GM19467 (cell line): Measurements from ENCODE around the gene PPP5C.
"Not testable (repeated sequence)": the region's sequence is repeated elsewhere in the genome, so short reads cannot be mapped to it uniquely, and the experiment has no call there.

ENCODE experiments used
- ATAC-seq: cut with Tn5 transposase; IDR thresholded peaks from one replicate; pipeline ENCODE4 v1.9.1; 2021; ENCODE audit warnings: mild to moderate bottlenecking, moderate library complexity; ENCODE audit not compliant: unreplicated experiment

The PPP5C gene

DNA sequence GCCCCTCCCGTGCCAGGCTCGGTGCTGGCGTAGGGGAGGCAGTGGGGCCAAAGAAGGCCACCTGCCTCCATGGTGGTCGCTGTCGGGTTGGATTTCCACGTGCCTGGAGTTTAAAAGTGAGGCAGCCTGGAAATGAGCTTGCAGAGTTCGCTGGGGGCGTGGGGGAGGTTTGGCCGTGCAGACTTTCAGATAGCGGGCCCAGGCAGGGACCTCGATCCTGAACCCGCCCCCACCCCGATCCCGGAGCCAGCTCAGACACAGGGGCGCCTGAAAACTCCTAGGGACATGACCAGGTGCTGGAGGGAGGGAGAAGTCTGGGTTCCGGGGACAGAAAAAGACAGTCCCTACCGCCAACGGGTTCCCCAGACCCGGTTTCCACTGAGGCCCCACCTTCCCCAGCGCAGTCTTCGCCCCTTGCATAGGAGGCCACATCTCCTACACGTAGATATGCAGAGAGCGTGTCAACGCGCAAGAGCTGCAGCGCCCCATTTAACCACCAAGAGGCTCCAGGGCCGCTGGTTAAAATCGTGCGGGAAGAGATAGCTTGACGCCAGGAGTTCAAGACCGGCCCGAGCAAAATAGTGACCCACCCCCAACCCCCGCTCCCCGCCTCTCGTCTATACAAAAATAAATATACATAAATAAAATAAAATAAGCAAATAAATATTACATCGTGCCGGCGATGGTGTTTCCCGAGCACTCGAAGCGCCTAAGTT lies 58.0 kb downstream of the PPP5C start:
- ATAC-seq = no peak

DNA sequence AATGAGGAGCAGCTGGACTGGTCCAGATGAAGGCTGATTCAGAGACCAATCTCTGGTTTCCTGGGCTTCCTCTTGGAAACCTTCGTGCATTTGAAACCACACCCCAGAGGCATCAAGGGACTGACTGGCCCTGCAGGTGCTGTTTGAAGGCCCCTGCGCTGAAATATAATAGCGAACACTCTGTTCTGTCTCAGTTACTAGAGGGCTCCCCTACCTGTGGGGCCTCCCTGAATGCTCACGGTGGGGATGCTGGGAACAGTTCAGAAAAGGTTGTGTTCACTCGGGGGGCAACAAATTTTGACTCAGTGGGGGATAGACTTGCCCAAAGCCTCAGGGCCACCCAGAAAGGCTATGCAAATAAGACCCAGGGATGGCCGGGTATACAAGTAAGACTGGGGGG lies 60.1 kb downstream of the PPP5C start:
- no peak for ATAC-seq

DNA sequence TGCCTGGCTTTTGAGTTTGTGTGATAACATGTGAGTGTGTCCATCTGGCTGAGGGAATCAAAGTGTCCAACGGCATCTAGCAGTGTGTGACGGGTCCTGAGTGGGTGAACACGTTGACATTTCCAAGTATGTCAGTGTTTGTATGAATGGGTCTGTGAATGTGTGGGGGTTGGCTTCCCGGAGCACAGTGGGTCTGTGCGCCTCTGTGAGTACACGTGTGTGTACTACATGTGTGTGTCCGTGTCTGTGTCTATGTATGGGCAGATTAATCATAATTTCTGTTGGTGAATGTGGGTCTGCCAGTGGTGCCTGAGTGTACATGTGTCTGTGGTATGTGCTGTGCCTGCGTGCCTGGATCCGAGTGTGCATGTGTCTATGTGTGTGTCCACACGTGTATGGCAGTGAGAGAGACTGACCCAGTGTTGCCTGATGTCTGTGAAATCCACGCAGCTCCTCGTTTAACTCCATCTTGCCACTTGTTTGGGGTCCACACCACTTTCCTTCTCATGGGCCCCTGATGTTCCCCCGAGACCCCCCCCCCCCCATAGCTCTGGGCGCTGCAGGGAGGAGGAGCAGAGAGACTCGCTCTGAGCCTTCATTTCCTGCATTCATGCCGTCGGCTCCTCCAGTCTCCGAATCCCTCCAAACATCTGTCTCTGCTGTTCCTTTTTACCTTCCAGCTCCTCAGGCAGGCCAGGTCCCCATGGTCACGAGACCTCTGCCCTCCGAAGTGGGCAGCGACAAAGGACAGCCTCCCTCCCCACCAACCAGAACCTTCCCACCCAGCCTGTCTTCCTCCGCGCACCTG lies 61.2 kb downstream of the PPP5C start:
- ATAC-seq = no peak

DNA sequence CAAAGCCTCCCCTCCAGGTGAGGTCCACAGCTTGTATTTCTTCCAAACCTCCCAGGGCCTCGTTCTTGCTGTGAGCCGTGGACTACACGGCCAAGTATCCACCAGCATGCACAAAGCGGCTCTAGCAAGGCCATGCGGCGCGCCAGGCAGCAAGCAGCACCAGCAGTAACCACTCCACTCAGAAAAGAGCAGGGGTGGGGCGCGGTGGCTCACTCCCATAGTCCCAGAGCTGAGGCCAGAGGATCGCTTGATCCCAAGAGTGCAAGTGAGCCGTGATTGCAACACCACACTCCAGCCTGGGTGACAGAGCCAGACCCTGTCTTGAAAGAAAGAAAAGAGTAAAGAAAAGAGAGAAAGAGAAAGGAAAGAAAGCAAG lies 61.8 kb downstream of the PPP5C start:
- ATAC-seq = no peak

DNA sequence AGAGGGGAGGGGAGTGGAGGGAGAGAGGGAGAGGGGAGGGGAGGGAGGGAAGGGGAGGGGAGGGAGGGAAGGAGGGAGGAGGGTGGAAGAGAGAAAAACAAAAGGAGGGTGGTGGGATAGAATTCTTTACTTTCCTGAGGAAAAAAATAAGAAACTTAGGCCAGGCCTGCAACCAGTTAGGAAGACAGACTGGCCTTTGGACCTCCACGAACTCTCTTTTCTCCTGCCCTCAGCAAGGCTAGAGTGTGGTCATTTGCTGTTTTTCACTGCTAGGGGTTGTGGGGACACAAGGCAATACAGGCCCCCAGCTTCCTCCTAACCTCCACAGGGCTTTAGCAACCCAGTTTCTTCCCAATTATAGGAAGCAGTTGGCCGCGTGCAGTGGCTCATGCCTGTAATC lies 62.3 kb downstream of the PPP5C start:
- ATAC-seq = no peak

DNA sequence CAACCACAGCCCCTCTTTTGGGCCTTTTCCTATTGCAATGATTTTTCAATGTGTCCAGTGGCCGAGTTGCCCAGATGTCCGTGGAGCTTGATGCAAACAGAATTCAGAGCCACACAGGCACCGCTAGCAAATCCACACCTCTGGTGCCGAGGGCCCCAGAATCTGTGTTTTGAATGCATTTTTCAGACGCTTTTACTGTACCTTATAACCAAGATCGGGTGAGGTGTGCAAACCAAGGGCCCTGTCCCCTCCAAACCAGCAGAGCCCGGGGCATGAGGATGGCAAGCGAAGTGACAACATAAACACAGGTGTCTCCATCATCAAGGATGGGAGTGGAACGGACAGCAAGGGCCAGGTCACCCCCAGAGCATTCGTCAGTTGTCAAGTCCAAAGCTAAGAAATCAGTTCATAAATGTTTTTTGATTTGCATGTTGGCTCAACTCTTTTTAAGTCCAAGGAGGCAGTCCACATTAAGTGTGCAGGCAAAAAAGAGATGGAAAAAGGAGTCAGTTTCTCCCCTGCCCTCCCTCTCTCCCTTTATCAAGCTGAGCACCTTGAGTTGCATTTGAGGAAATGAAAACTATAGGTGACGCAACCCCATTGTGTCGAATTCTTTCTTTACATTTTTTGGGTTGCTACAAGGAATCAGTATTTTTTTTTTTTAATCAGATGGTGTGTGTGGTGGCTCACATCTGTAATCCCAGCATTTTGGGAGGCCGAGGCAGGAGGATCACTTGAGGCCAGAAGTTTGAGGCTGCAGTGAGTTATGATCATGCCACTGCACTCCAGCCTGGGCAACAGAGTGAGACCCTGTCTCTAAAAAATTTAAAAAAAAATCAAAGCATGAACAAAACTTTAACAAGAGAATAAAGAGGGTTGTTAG lies 63.6 kb downstream of the PPP5C start:
- ATAC-seq = no peak

DNA sequence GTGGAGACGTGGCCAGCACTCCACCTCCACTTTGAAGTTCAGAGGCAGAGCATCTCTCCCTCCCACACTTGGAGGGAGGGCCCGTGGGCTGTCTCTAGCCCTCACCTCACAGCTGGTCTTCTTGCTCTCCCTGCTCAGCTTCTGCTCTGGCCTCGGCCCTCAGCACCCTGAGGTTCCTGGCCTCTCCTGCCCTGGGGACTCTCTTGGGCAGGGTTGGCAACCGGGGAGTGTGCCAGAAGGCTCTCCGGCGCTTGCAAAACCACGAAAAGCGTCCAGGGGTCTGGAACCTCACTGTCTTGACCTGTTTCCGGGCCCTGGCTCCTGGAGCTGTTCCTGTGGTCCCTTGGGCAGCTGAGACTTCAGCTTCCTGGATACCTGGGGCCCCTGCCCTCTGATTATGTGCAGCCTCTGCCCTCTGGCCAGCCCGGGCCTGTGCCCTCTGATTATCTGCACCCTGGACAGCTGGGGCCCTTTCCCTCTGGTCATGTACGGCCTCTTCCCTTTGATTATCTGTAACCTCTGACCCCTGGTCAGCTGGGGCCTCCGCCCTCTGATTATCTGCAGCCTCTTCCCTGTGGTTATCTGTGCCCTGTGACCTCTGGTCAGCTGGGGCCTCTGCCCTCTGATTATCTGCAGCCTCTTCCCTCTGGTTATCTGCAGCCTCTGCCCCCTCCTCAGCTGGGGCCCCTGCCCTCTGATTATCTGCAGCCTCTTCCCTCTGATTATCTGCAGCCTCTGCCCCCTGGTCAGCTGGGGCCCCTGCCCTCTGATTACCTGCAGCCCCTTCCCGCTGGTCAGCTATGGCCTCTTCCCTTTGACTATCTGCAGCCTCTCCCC lies 64.4 kb downstream of the PPP5C start:
- ATAC-seq = no peak

DNA sequence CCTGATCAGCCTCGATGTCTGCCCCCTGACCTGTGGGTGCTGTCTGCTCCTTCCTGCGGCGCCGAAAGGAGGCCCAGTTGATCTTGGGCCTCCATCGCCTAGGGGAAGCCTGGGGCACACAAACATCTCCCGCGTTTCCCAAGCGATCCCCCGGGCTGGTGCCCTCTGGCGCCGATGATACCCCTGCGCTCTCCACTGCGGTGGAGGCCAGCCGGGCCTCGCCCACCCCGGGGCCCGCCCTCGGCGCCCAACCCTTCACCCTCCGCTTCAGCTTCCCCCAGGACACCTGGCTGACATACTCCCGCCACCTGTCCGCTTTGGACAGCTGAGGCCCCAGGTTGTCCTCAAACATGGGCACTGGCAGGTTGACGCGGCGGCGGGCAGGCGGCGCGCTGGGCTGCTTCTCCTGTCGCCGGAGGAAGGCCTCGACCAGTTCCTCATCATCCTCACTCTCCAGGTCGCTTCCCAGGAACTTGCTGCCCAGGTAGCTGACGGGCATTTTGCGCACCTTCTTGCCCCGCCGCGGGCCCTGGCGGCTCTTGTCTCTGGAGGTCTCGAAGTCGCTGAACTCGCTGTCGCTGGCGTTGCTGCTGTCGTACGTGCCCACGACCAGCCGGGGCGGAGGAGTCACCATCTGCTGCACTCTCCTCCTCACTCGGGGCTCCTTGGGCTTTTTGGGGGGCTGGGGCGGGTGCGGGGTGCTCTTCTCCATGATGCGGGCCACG lies 65.2 kb downstream of the PPP5C start:
- no peak for ATAC-seq

DNA sequence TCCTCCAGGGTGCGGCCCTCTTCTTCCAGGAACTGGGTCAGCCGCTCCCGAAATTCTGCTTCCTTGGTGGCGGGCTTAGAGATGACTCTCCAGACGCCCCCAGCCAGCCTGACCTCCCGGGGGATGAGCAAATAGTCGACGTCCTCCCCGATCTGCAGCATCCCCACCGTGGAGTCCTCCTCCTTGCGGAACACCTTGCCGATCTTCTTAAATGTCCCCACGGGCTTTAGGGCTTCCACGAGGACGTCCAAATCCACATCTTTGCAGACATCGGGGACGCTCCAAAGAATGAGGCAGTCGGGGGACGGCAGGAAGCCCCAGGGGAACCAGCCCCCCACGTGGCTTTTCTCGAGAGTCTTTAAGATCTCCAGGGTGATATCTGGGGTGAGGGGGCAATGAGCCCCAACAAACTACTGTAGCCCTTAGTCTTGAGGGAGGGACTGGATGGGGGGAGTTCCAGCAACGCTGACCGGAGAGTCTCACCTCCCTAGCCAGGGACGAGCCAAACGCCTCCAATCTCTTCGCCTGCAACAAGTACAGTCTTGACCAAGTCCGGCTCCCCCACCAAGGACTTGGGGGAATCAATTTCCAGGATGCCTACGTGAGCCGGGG lies 65.9 kb downstream of the PPP5C start:
- ATAC-seq = no peak

DNA sequence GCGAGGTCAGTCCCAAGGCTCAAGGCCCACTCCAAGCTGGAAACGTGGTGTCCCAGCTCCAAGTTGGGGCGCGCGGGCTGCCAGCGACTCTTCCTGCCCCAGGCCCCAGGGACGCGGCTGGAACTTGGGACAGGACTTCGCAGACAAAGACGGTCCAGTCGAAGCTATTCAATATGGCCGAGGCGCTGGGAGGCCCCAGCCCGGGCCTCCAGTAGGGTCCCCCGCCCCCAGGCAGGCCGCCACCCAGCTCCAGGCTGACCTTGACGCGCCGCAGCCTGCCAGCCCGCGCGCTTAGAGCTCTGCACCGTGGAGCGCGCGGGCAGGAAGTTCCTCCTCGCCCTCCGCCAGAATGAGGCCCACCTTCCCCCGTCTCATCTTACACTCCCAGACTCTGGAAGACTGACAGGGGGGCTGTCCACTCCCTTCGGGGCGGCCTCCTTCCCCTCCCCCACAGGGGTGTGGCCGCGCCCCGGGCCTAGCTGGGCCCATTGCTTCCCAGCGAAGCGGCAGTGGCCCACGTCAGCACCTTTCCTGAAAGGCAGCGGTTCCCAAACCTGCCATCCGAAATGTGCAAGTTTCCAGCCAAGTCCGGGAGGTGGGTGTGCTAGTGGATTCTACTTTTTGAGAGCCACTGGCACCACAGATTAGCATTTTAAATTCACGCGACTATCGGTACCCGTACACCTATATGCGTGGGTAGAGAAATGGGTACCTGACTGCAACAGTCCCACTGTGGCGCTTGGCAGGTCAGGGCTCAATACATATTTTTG lies 66.6 kb downstream of the PPP5C start, which contains the start of gene CCDC8:
TSS of gene CCDC8 (minus strand) at position 303 of the 770 bp plus-strand sequence. CDS start 754 bp downstream, outside the sequence.
- no peak for ATAC-seq

DNA sequence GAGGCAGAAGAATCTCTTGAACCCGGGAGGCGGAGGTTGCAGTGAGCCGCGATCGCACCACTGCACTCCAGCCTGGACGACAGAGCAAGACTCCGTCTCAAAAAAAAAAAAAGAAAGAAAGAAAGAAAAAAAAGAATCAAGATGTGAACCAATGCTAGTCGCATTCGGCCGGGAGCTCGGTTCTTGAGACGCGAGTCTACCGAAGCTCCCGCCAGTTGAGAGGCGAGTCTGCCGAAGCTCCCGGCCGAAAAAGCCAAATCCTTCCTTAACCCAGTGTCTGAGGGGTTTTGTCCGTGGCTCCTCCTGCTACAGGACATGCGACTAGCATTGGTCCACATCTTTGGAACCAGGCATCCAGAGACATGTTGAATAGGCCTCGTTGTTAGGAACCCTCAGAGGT lies 68.0 kb downstream of the PPP5C start:
- ATAC-seq = not testable (repeated sequence)

DNA sequence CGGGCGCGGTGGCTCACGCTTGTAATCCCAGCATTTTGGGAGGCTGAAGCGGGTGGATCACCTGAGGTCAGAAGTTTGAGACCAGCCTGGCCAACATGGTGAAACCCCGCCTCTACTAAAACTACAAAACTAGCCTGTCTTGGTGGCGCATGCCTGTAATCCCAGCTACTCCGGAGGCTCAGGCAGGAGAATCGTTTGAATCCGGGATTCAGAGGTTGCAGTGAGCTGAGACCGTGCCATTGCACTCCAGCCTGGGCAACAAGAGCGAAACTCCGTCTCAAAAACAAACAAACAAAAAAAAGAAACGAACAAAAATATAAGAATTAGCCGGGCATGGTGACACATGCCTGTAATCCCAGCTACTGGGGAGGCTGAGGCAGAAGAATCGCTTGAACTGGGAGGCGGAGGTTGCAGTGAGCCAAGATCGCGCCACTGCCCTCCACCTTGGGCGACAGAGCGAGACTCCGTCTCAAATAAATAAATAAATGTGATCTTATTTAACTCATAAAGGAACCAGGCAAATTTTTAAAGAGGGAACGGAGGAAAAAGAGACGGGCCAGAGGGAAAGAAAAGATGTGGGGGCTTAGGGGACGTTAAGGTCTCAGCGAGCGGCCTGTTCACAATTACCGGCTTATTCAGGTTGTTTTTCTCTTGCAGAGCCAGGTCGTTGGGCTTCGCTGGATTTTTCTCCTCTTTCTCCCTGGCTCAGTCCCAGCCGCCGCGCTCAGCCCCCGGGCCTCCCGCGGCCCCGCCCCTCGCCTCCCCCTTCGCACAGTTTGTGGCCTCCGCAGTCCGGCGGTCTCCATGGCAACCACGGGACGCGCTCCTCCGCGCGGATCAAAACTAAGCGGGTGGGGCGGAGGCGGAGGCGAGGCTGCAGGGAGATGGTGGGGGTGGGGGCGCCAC lies 69.2 kb downstream of the PPP5C start:
- ATAC-seq = not testable (repeated sequence)

DNA sequence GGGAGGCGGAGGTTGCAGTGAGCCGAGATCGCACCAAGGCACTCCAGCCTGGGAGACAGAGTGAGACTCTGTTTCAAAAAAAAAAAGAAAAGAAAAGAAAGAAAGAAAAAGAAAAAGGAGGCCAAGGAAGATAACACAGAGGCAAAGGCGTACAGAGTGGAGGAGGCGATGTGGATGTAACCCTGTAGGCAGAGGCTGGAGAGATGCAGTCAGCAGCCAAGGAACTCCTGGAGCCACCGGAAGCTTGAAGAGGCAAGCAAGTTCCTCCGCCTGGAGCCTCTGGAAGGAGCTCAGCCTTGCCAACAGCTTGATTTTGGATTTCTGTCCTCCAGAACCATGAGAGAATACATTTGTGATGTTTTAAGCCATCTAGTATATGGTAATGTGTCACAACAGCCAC lies 73.2 kb downstream of the PPP5C start:
- no peak for ATAC-seq

DNA sequence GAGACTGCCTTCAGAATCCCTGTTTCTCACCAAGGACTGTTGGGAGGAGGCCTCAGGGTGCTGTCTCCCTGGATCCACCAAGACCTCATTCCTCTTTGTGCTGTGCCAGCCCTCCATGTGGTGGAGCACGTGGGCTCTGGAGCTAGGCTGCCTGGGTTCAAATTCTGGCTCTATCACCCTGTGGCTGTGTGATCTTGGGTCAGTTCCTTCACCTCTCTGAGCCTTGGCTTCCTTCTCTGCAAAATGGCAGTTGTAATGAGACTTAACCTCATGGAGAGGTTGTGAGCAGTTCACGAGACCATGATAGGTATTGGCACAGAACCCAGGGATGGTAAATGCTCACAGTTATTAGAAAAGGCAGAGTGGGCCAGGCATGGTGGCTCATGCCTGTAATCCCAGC lies 75.5 kb downstream of the PPP5C start:
- no peak for ATAC-seq

DNA sequence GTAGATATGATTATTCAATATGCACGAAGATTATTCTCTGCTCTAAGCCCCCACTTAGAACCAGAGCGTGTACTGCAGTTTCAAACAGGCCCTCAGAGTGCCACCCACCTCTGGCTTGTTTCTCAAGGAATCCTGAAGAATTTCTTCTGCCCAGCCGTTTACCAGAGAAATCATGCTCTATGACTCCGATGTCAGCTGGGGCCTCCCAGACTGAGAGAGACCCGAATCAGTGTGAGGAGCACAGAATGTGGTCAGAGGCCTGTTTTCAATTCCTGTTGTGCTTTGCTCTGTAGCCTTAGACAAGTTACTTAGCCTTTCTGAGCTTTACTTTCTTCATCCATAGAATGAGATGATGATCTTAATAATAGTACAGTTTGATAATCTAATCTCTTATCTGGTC lies 76.3 kb downstream of the PPP5C start:
- ATAC-seq = no peak

DNA sequence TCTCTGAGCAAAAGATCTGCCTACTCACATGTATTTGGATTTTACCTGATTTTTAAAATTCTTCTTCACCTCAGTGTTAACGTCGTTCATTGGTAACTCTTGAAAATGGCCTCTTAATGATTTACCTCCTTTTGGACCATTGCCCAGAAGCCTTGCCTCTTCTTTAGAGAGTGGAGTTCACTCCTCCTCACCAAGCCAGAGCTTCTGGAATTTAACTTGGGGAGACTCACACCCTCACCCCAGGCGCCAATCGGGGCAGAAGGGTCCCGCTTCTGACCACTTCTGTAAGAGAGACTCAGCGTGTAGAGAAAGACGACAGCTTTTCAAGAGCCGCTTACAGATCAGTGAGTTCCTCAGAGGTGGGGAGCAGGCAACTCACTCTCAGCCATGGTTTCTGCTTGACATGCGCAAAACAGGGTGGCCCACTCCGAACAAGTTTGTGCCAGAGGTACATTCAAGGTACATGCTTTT lies 79.2 kb downstream of the PPP5C start:
- no peak for ATAC-seq

DNA sequence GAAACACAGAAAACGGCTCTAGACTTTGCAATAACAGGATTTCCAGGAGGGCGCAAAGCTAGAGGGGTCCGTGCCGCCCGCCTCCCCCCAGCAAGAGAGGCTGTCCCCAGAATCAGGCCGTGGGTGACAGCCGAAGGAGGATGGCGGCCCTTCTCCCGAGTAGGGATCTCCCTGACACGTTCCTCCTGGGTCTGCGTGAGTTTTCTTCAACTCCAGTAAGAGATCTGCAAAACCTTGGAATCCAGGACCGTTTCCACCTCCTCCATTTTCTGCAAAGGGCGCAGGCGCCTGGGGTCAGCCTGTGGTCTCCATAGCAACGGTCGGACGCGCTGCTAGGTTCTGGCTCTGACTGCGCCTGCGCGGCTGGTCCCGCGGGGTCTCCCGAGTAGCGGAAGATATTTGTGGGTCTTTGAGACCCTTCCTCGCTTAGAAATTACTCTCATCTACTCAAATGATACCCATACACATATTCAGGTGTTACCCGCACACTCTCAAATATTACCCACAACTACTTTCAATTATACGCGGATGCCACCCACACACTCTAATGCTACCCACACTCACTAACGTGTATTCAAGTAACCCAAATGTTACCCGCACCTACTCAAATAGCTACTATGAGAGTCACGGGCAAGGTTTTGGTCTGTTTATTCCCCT lies 79.7 kb downstream of the PPP5C start:
- ATAC-seq = no peak
